ENCODE results near the gene EEF1E1.
A peak's percentile ranks its signal among the peaks of the same experiment; 100 is the strongest.

The EEF1E1 gene

GRCh38 chr6:8057793-8058192 is 44.6 kb downstream of the EEF1E1 start (continued):
- TF ChIP-seq PRDM2 (tag by site-specific recombination; IDR thresholded peaks at IDR 0.05; ENCODE audit: borderline replicate concordance) (no peak), ZNF501 (tag by site-specific recombination; IDR thresholded peaks at IDR 0.05) (no peak), KLF16 (tag by site-specific recombination; IDR thresholded peaks at IDR 0.05) (no peak), ZNF48 (tag by site-specific recombination; IDR thresholded peaks at IDR 0.05) (no peak), ZNF843 (tag by site-specific recombination; IDR thresholded peaks at IDR 0.05) (no peak), ZBTB44 (tag by site-specific recombination; IDR thresholded peaks at IDR 0.05) (no peak)

DNA sequence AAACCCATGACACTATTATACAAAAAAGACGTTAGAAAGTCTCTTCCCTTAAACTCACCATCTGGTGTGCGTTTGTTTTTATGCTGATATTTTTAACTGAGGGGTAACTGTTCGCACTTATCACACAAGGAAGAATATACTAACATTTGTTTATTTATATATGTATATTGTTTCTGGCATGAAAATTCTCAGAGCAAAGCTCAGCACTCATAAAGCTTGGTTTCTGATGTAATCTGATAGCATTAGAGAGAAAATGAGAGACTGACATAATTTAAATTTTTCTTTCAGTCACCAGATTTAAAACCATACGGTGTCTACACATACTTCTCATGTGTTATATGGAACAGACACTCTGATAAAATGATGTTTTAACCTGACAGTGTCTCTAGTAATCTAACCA is 45.1 kb downstream of the EEF1E1 start:
- peaks cover 5% of the 10 kb centered on the region; the same call in 1 of the 2 replicates for H3K4me1 ChIP-seq (ENCODE audit: control insufficient read depth, insufficient read depth, low read length)
- peaks cover 6 to 32% of the 10 kb centered on the region in 2 experiments; a peak in 2 of 3 replicates for H3K36me3 ChIP-seq (ENCODE audit: control insufficient read depth in 2 of 2, insufficient read depth in 1 of 2, low read length in 2 of 2)
- TF ChIP-seq KLF10 (tag by site-specific recombination; IDR thresholded peaks at IDR 0.05): no peak
- TF ChIP-seq, protein P1, sequence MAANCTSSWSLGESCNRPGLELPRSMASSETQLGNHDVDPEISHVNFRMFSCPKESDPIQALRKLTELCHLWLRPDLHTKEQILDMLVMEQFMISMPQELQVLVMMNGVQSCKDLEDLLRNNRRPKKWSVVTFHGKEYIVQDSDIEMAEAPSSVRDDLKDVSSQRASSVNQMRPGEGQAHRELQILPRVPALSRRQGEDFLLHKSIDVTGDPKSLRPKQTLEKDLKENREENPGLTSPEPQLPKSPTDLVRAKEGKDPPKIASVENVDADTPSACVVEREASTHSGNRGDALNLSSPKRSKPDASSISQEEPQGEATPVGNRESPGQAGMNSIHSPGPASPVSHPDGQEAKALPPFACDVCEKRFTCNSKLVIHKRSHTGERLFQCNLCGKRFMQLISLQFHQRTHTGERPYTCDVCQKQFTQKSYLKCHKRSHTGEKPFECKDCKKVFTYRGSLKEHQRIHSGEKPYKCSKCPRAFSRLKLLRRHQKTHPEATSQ (tag by site-specific recombination; IDR thresholded peaks at IDR 0.05): no peak
- TF ChIP-seq, protein P2, sequence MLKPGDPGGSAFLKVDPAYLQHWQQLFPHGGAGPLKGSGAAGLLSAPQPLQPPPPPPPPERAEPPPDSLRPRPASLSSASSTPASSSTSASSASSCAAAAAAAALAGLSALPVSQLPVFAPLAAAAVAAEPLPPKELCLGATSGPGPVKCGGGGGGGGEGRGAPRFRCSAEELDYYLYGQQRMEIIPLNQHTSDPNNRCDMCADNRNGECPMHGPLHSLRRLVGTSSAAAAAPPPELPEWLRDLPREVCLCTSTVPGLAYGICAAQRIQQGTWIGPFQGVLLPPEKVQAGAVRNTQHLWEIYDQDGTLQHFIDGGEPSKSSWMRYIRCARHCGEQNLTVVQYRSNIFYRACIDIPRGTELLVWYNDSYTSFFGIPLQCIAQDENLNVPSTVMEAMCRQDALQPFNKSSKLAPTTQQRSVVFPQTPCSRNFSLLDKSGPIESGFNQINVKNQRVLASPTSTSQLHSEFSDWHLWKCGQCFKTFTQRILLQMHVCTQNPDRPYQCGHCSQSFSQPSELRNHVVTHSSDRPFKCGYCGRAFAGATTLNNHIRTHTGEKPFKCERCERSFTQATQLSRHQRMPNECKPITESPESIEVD (tag by site-specific recombination; IDR thresholded peaks at IDR 0.05): 0 out of 2 replicates have a peak, but pooled peaks have one; percentile 18
- TF ChIP-seq ZNF302 (tag by site-specific recombination; IDR thresholded peaks at IDR 0.05; ENCODE audit: low read depth): no peak
- TF ChIP-seq ZBTB7A (tag by site-specific recombination; IDR thresholded peaks at IDR 0.05; ENCODE audit: low read depth): no peak
- ChIA-PET POLR2A (no interaction called here), CTCF (interaction anchor here (0.7 to 4.9 kb wide), 4 partner anchors 46 to 334 kb away, joined by 3 to 64 read pairs (median 3); partner anchors contain the start of gene BMP6)
- no peak overlapping the region for H3K4me3 ChIP-seq (ENCODE audit: low read depth, low read length)
- H3K9me3 ChIP-seq (ENCODE audit: control insufficient read depth, insufficient read depth, low read depth, low read length): no peaks in the 10 kb centered on the region
- no peak overlapping the region for H3K27ac ChIP-seq (ENCODE audit: extremely low read depth, low read depth, low read length)

- Histone ChIP-seq H3K27ac (ENCODE audit: extremely low read depth, low read depth, low read length) (no peak overlapping the region), H3K36me3 (ENCODE audit: control insufficient read depth in 2 of 2, insufficient read depth in 1 of 2, low read length in 2 of 2) (peaks cover 15 to 17% of the 10 kb centered on the region in 2 experiments; a peak in 2 of 3 replicates), H3K4me3 (ENCODE audit: low read depth, low read length) (no peak overlapping the region), H3K9me3 (ENCODE audit: control insufficient read depth, insufficient read depth, low read depth, low read length) (no peaks in the 10 kb centered on the region), H3K4me1 (ENCODE audit: control insufficient read depth, insufficient read depth, low read length) (peaks cover 5% of the 10 kb centered on the region; the same call in 1 of the 2 replicates)
- ChIA-PET POLR2A (no interaction called here), CTCF (interaction anchor here (0.6 kb wide), 1 partner anchor 365 kb away, joined by 4 read pairs; no protein-coding TSS in a partner anchor)
- TF ChIP-seq ATF2 (tag by site-specific recombination; IDR thresholded peaks at IDR 0.05; ENCODE audit: low read depth) (no peak), ZNF473 (tag by site-specific recombination; IDR thresholded peaks at IDR 0.05) (no peak), ZNF785 (tag by site-specific recombination; IDR thresholded peaks at IDR 0.05) (no peak), ZBTB17 (tag by site-specific recombination; IDR thresholded peaks at IDR 0.05) (no peak), ZNF311 (tag by site-specific recombination; IDR thresholded peaks at IDR 0.05; ENCODE audit: borderline replicate concordance) (no peak), ZNF341 (tag by site-specific recombination; IDR thresholded peaks at IDR 0.05; ENCODE audit: low read depth) (no peak), HOXC10 (CRISPR knock-in tag; IDR thresholded peaks at IDR 0.05) (no peak), ZNF366 (tag by site-specific recombination; conservative IDR thresholded peaks at IDR 0.05) (no peak)
- TF ChIP-seq, protein P3, sequence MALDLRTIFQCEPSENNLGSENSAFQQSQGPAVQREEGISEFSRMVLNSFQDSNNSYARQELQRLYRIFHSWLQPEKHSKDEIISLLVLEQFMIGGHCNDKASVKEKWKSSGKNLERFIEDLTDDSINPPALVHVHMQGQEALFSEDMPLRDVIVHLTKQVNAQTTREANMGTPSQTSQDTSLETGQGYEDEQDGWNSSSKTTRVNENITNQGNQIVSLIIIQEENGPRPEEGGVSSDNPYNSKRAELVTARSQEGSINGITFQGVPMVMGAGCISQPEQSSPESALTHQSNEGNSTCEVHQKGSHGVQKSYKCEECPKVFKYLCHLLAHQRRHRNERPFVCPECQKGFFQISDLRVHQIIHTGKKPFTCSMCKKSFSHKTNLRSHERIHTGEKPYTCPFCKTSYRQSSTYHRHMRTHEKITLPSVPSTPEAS (tag by site-specific recombination; IDR thresholded peaks at IDR 0.05): no peak
Measured at GRCh38 chr6:8054276-8054675, 48.1 kb downstream of the EEF1E1 start.
